HG03439 (cell line): Measurements from ENCODE around the gene KANSL3.

Source experiments
- ATAC-seq: cut with Tn5 transposase; IDR thresholded peaks from one replicate; pipeline ENCODE4 v1.9.1; 2021; ENCODE audit warnings: mild to moderate bottlenecking, moderate library complexity; ENCODE audit not compliant: unreplicated experiment

The KANSL3 gene

DNA sequence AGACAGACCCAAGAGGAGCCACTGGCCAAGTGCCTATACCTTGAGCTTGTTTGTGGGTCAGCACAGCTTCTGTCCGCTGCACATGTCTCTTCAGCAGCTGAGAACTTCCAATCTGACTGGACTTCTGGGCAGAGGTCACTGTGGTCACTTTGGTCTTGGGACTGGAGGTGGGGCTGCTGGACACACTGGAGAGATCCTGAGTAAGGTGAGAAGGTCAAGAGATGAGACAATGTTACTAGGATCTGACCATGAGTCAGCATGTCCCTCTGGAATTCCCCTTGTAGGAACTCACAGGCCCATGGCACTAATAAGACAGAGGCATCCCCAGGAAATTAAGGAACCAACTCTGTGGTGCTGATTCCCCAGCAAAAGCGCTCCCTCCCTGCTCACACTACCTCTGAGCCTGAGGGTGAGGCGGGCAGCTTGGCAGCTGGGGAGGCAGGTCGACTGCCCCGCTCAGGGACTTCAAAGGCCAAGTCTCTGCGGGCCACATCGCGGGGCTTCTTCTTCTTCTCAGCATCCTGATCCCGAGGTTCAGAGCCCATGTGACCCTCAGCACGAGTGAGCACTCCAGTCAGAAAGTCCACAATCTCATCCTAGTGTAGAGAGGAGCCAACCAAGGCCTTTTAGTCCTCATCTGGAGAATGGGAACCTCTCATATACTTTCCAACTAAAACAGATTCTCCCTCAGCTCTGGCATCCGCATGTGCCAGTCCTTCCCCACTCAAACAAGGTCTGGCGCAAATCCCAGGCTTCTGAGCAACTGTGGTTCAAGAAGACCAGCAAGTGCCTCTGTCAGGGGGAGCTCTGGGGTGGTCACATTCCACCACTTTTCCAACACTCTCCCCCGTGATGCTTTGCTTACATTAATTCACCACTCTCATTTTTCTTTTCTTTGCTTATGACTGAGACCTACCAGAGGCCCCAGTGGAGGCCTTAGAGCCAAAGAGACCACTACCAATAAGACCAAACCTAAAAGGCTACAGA, 29.4 kb downstream of the KANSL3 start:
- ATAC-seq = no peak

DNA sequence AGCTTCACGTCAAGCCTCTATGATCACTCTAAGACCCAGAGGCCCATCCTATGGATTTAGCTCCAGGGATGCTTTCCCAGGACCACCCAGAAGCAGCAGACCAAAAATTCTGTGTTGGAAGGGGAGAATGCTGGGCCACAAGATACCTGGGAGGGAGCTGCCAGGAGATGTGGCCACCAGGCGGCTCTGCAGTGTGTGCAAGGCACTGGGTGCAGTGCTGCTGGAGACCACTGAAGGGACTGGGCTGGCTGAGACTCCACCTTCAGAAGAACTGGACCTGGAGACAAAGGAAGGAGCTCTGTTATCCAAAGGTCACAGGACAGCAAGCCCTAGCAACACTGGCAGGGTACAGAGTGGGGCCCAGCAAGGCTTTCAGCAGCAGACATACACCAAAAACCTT, 34.0 kb downstream of the KANSL3 start:
- no peak for ATAC-seq

DNA sequence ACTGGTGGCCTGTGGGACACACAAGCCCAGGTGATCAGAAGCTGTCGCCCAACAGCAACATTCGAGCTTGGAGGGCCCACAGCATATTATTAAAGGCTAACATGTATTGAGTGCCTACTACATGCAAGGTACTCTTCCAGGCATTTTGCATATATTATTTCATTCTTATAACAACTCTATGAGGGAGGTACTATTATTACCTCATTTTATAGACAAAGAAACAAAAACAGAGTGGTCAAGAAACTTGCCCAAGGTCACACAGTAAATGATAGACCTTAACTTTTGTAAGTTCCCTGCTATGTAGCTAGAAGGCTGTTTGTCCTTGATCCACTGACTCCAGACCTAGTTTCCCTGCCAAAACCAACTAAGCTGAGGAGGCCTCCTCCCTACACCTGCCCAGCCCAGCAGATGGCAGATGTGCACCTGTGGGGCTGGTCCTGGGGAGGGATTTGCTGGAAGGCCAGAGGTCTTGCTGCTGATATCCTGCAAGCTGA, 35.7 kb downstream of the KANSL3 start:
- no peak for ATAC-seq

DNA sequence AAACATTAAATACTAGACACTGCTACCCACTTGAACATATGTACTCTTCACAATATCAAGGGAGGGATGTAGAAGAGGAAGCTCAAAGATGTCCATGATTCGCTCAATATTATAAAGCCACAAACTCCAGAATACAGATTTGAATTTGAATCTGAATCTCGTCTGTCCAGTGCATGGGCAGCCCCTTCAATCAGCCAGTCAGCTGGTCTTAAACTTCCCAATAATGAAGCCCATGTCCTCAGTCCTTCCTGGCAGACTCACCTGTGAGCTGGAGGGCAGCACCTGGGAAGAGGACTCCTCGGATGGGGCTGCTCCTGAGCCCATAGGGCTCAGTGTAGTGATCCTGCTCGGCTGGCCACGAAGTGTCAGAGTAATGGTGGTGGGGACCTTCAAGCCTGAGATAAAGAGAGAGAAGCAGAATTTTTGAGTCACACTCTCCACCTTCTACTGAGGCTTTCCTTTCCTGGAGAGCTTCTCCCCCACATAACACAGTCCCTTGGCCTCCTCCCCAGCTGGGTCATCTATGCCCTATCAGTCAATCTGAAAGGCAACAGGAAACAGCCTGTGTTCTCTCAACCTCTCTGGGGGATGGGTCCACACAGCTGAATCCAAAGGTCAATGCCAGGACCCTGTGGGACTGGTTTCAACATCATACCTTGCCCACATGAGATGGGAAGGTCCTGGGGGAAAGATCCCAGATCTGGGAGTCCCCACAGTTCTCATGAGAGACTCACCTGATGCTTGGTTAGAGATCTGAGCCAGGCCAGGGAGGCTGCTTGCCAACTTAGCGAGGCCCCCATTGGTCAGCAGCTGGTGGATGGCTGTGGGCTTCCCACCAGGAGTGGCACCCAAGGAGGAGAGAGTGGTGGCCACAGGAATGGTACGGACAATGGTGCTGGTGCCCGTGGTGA, 36.5 kb downstream of the KANSL3 start:
- ATAC-seq = no peak

DNA sequence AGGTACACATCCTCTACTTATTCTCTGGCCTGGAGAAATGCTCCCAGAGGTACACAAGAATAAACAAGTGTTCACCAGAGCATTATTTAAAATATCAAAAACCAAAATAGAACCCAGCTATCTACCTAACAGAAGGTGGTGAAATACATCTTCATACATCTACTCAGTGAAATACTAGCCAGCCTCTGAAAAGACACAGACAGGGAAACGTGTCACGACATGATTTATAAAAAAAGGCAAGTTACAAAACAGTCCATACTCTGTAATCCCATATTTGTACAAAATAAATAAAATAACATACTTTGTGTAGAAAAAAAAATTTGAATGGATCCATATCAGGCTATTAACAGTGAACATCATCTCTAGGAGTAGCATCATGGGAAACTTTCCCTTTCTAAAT, 38.2 kb downstream of the KANSL3 start:
- no peak for ATAC-seq

DNA sequence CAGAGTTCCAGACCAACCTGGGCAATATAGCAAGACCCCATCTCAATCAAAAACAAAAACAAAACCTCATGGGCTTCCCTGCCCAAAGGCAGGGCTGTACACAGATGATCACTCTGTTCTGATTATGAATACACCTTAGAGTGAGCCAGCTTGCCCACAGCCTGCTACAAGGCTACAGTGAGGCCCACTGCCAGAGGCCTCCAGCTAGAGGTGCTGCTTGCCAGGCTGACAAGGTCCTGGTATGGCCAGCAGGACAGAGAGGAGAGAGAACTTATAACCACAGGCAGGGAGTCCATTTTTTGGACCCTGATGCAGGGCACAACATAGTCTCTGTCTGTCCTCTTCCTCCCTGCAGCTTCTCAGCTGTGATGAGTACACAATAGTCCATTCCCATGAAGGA, 41.5 kb downstream of the KANSL3 start:
- no peak for ATAC-seq

DNA sequence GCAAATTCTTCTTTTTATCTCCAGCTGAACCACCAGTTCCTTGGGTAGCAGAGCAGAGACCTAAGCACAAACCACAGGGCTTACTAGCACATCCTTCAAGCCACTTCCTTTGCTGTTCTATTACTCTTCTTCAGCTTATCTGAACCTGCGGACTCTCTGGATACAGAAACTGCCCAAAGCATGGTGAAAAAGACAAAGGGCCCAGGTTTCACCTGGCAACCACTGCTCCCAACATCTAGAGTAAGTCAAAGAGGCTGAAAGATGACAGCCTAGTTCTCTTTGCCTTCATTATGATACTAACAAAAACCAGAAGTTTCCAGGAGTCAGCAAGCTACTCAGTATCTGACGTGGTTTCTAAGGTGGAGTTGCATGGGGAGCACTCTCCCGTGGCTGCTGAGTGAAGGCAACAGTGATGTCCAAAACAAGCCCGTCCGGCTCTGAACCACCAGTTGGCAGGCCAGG, 43.4 kb downstream of the KANSL3 start:
- no peak for ATAC-seq

DNA sequence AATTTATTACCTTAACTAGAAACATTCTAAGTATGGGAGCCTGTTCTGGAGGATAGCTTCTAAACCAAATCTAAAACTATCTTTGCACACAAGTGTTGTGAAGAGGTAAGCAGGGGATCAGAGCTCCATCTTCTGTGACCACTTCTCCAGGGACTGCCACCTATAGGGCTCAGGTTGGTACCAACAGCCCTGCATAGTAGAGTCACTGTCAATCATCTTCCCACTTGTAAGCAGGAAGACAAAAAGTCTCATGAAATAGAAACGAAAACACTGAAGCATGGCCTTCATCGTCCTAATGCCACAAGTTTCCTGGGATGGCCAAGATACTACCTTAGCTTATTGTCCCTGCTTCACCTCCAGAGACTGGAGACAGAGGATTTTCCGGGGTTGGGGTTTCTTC, 43.8 kb downstream of the KANSL3 start:
- no peak for ATAC-seq

DNA sequence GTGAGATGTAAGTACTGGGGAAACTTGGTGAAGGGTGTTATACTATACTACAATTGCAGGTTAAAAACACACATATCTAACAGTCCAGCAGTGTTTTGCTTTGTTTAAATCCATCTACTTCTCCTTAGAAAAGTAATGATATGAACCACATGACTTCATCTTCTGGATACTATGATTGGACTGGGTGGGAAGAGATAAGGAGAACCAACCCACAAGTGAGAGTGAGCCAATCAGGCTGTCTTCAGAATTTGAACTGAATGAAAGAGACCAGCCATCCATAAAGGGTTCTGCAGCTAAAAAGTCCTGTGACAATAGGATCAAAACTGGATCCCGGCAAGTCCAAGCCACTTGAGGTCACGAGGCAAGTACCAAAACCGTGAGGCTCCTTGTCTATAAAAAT, 46.6 kb downstream of the KANSL3 start:
- no peak for ATAC-seq

DNA sequence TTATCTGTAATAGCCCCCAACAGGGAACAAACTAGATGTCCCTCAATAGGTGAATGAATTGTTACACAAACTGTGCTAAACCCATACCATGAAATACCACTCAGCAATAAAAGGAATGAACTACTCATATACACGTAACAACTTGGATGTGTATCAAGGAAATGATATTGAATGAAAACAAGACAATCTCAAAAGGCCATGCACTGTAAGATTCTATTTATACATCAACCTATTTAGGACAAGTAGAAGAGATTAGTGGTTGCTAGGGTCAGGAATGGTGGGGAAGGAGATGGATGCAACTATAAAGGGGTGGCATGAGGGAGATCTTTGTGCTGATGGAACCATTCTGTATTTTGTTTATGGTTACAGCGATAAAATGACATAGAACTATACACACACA, 47.1 kb downstream of the KANSL3 start:
- ATAC-seq = no peak

DNA sequence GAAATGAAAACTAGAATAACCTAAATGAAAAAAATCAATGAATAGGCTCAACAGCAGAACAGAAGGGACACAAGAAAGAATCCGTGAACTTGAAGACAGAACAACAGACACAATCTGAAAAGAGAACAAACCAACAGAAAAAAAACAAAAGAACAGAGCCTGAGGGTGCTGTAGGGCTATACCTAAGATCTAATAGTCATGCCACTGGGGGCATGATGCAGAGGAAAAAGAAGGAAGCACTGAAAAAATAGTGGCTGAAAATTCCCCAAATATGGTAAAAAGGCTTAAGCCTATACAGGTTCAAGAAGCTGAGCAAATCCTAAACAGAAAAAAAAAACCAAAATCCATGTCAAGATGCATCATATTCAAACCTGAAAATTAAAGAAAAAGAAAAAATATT, 50.3 kb downstream of the KANSL3 start:
- no peak for ATAC-seq

DNA sequence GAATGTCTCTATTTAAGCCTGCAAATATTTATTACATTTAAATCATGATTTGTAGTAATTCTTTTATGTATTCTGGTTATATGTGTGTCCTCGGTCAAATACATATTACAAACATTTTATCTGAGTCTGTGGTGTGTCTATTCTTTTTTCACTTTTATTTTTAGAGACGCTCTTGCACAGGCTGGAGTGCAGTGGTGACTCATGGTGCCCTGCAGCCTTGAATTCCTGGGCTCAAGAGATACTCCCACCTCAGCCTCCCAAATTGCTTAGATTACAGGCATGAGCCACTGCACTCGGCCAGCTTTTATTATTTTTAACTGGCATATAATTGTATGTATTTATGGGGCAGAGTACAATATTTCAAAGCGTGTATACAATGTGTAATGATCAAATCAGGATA, 54.1 kb downstream of the KANSL3 start:
- no peak for ATAC-seq

DNA sequence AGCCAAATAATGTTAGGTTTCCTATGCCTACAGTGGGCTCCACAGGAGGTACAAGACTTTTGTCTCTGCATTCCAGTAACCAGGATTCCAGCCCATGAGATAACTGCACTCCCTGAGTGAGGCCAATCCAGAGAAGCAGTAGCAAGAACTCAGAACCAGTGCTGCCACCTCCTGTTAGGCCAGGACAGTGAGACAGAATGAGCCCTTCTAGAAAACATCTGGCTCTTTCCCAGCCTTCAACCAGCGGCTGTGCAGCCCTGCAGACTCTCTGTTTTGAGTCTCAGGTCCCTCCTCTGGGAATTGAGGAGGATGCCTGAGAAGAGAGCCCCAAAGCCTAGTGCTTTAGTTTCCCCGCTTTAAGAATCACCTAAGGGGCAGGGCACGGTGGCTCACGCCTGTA, 57.3 kb downstream of the KANSL3 start:
- no peak for ATAC-seq

DNA sequence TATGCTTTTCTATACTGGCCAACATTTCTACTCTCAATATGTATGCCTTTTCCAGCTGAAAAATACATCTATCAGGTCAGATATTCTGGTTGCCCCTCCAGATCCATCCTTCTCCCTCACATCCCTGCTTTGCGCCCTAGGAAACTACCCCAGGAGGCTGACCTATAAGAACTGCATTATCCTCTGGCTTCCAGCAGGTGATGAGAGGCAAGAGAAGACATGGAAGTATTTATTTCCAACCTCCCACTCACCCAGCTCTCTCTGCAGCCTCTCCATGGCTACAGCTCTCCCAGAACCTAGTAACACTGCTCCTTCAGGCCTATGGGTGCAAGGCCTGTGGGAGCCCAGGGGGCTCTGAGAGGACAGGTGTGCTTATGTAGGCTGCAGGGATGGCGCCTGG, 58.7 kb downstream of the KANSL3 start:
- no peak for ATAC-seq

DNA sequence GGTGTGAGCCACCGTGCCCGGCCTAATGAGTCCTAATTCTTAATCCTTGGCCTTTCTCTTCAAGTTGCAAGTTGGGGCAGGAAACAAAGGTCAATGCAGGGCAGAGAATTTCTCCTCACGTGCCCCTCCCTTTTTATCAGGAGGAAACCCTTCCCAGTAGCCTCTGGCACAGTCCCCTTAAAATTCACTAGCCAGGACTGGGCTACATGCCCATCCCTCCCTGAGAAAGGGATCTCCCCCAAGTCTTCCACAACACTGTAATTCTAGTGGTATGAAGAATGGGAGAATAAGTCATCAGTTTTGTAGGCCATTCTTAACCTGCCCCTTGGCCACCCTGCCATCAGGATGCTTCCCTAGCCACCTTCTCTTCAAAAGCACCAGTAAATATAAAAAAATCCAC, 59.4 kb downstream of the KANSL3 start:
- ATAC-seq = no peak

DNA sequence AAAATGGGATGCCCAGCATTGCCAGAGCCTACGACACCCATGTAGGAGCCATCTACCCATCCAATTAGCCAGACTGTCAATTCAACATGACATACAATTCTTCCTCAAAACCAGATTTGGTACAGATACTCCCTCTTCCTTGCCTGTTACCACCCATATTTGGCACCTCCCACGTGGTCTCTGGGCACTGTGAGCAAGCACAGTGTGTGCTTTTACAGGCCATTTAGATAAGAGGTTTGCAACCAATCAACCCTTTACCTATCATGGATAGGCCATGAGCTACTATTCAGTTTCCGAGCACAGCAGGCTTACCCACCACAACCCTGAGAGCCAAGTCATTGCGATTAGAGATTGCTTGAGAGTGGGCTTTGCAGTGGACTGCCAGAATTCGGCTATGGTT, 60.6 kb downstream of the KANSL3 start:
- no peak for ATAC-seq

DNA sequence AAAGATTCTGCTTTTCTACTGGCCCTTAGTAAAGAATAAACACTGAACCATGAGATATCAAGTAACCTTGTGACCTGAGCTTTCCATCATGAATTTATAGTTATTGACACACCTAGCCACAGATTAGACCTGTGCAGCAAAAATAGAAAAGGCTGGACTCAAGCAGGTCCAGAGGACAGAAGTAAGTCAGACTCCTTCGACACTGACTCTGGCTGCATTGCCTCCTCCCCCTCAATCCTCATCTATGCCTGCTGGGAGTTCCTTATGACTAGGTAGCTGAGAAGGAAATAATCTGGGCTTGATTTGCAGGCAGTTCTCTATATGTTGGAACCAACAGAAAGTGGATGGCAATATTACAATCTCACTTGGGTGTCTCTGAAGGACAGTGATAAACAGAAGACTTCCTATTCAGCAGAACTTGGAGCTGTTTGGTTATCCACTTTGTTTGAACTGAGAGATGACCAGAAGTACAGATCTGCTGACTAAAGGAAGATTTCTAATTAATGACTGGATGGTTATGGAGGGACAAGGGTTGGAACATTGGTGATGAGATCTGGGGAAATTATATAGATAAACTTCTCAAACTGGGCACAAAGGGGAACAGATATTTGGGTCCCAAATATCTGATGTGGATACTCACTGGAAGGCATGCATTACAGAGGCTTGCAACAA, 62.2 kb downstream of the KANSL3 start:
- no peak for ATAC-seq

DNA sequence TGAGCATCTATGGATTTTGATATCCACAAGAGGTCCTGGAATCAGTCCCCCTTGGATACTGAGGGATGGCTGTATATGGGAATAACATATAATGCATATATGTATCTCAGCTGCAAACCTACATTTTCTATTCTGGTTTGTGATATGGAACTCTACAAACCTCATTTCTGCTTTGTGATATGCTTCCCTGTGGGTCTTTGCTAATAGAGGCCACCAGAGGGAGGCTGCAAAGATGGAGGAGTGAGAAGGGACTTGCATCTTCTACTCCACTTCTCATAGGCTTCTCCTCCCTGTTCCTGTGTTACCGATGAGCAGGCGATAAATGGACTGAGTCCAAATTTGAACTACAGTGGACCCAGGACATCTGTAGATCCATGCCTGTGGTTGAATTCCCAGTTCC, 63.7 kb downstream of the KANSL3 start:
- no peak for ATAC-seq

DNA sequence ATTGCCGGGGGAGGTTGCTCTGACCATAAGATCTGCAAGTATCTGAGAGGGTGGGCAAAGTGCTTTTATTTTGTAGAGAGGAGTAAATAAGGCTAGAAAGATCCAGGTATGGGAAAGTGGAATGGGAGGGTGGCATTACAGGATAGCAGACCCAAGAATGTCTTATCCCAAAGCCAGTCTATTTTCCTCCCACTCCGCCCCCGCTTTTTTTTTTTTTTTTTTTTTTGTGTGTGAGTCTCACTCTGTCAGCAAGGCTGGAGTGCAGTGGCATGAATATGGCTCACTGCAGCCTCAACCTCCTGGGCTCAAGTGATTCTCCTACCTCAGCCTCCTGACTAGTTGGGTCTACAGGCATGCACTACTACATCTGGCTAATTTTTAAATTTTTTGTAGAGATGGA, 70.0 kb downstream of the KANSL3 start:
- no peak for ATAC-seq

DNA sequence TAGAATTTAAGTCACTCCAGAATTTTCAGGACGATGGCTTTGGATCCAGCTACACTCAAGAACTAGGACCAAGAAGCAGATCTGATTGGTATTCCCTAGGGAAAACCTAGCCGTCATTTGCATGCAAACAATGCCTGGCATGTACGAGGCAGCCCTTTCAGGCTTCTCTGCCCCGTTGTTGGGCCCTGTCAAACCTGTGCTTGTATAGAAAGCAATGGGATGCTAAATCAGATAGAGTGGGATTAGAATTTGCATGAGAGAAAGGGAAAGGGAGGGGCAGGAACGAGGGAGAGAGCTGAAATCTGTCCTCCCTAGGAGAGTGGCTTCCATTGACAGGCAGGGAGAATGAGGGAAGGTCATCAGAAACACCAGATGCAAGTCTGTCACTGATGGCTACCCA, 73.0 kb downstream of the KANSL3 start:
- no peak for ATAC-seq

DNA sequence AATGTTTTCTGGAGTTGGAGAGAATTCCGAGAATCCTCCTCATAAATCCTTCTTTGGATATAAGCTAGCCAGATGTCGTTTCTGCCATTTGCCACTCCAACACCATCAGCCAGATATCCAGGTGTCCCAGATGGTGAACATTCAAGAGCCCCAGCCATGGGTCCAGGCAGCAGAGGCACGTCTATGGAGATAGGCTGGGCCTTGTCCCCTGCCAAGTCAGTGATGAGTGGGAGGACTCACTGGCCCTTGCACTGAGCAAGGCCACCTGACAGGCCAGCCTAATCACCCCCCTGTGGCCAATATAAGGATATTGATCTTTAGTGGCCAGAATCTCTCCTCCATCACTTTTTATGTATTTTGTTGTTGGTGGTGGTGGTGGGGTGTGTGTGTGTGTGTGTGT, 73.5 kb downstream of the KANSL3 start:
- no peak for ATAC-seq
